ENCODE measurements around the gene NUMB. TPM values are rescaled to one million over a fixed set of nuclear protein-coding genes. Genes with fewer than 3 reads are reported as not detected.
"Not testable (repeated sequence)": the region's sequence is repeated elsewhere in the genome, so short reads cannot be mapped to it uniquely, and the experiment has no call there.

Gene NUMB
- total RNA-seq, 1 donor, result 52.3 TPM

DNA sequence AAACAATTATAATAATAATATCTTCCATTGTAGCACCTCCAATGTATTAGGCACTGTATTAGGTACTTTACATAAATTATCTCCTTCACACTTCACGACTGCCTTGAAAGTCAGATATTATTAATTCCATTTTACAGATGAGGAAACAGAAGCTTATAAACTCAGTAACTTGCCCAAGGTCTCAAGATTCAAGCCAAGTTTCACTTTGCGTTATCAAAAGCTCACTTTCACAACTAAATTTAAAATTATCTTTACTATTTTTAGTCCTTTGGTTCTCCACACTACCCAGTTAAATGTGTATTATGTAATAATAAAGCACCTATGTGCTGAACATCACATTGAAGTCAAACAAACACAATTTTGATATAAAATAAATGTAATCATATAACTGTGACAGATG, 55.8 kb downstream of the NUMB start:
- no peak for DNase-seq (ENCODE audit: low read depth)
- TF ChIP-seq, protein P1, sequence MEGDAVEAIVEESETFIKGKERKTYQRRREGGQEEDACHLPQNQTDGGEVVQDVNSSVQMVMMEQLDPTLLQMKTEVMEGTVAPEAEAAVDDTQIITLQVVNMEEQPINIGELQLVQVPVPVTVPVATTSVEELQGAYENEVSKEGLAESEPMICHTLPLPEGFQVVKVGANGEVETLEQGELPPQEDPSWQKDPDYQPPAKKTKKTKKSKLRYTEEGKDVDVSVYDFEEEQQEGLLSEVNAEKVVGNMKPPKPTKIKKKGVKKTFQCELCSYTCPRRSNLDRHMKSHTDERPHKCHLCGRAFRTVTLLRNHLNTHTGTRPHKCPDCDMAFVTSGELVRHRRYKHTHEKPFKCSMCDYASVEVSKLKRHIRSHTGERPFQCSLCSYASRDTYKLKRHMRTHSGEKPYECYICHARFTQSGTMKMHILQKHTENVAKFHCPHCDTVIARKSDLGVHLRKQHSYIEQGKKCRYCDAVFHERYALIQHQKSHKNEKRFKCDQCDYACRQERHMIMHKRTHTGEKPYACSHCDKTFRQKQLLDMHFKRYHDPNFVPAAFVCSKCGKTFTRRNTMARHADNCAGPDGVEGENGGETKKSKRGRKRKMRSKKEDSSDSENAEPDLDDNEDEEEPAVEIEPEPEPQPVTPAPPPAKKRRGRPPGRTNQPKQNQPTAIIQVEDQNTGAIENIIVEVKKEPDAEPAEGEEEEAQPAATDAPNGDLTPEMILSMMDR (IDR thresholded peaks at IDR 0.05; ENCODE audit: insufficient read depth, low read length), result no peak
- H3K4me3 ChIP-seq (ENCODE audit: low read depth, low read length), result no peak overlapping the region

DNA sequence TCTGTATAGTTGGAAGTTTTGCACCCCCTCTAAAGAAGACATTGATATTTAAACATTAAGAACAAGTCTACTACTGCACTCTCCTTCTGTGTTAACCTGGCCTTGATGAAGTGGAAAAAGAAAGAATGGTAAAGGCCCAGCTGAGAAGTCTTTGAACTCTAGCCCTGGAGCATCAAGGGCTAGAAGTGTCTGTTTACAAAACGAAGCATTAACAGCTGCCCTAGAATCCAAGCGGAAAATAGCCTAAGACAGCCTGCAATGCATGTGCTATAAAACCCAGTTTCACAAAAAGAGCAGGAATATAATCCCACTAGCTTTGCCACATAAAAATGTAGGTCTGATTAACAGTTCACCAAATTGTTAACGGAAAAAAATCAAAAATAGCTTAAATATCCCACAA, 60.5 kb downstream of the NUMB start:
- TF ChIP-seq, protein P1 (IDR thresholded peaks at IDR 0.05; ENCODE audit: insufficient read depth, low read length), result no peak

DNA sequence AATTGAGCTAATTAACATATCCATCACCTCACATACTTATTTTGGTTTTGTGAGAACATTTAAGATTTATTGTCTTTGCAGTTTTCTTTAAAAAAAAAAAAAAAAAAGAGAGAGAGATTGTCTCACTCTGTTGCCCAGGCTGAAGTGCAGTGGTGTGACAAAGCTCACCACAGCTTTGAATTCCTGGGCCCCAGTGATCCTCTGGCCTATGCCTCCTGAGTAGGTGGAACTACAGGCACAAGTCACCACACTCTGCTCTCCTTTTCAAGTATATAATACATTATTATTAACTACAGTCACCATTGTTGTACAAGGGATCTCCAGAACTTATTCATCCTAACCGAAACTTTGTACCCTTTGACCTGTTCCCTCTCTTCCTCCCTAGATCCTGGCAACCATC, 64.0 kb downstream of the NUMB start:
- DNase-seq (ENCODE audit: low read depth), result no peak
- H3K4me3 ChIP-seq (ENCODE audit: low read depth, low read length), result no peak overlapping the region
- TF ChIP-seq, protein P1 (IDR thresholded peaks at IDR 0.05; ENCODE audit: insufficient read depth, low read length), result no peak

More for the DNA sequence above, 60.5 kb downstream of the NUMB start:
- no peak for DNase-seq (ENCODE audit: low read depth)
- H3K4me3 ChIP-seq (ENCODE audit: low read depth, low read length), result no peak overlapping the region

DNA sequence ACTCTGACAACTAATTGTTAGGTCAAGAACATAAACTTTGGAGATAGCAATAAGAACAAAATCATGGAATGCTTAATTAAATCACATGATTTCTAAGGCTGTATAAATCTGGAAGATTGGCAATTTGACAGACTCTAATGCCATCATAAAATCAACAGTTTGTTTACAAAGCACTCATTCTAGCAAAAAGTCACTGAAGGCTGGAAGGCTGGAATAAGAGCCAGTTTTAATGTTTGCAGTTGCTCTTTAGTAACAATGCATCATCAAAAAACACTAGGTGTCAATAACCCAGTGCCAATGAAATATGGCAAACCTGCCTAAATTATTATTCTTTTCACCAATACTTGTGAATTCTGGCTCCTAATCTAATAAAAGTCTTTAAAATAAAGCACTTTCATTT, 65.0 kb downstream of the NUMB start:
- DNase-seq (ENCODE audit: low read depth), result no peak
- TF ChIP-seq, protein P1 (IDR thresholded peaks at IDR 0.05; ENCODE audit: insufficient read depth, low read length), result no peak
- H3K4me3 ChIP-seq (ENCODE audit: low read depth, low read length), result no peak overlapping the region

DNA sequence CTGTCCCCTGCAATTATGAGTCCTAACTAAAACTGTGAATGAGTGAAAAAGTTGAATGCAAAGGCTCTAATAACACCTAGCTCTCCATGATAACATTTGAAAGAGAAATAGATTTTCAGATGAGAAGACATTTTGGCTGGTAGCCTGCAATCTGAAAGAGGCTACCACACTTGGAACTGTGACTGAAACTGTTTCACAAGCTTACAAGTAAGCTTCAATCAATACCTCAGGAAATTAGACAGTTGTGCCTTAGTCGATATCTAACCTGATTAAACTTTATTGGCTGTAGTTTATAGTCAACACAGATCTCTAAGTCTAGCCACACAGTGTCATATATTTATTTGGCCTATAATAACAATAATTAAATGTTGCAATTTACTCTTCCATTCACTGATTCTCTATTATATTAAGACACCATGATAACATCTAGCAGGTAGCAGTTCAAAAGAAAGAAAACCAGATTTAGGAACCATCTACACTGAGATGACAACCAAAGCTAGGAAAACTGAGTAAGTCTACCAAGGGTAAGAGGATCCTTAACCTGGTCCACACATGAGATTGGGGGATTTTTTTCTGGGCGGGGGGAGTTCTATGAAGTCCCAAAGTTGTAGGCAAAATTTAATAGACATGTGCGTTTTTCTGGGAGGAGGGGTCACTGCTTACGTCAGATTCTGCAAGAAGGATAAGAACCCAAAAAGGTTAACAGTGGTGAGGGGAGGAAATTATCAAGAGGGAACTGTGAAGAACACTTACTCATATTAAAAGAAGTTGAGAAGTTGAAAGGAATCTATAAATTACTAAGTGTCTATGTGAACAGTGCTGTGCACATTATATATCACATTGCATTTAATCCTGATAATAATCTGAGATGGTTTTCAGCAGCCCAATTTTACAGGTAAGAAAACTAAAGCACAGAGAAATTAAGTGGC, 65.8 kb downstream of the NUMB start:
- no peak for DNase-seq (ENCODE audit: low read depth)
- TF ChIP-seq, protein P1 (IDR thresholded peaks at IDR 0.05; ENCODE audit: insufficient read depth, low read length), result no peak
- H3K4me3 ChIP-seq (ENCODE audit: low read depth, low read length), result no peak overlapping the region

DNA sequence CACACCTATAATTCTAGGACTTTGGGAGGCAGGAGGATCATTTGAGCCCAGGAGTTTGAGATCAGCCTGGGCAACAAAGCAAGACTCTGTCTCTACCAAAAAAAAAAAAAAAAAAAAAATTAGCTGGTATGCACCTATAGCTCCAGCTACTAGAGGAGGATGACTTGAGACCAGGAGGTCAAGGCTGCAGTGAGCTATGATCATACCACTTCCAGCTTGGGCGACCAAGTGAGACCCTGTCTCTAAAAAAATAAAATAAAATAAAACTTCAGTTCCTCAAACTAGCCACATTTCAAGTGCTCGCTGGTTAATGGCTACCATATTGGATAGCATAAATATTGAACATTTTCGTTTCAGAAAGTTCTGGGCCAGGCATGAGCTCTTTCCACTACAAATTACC, 70.5 kb downstream of the NUMB start:
- H3K4me3 ChIP-seq (ENCODE audit: low read depth, low read length); DNase-seq (ENCODE audit: low read depth): not testable (repeated sequence)

DNA sequence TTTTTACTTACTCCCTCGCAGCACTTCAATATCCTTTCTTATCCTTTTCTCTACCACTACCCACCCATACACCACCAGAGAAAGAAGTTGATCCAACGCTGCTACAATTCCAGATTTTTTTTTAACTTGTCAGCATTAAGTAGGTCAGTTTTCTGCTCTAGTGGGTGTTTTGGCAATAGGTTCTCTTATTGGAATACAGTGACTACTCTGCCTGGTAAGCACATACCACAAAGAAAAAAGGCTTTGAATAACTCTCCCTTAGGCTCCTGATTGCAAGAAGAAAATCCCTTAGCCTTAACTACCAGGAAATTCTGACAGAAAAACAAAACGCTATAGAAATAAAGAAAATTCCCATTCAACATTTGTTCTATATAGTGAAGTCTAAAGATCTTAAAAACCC, 72.0 kb downstream of the NUMB start:
- H3K4me3 ChIP-seq (ENCODE audit: low read depth, low read length), result no peak overlapping the region
- TF ChIP-seq, protein P1 (IDR thresholded peaks at IDR 0.05; ENCODE audit: insufficient read depth, low read length), result no peak
- DNase-seq (ENCODE audit: low read depth), result peak; percentile 15

DNA sequence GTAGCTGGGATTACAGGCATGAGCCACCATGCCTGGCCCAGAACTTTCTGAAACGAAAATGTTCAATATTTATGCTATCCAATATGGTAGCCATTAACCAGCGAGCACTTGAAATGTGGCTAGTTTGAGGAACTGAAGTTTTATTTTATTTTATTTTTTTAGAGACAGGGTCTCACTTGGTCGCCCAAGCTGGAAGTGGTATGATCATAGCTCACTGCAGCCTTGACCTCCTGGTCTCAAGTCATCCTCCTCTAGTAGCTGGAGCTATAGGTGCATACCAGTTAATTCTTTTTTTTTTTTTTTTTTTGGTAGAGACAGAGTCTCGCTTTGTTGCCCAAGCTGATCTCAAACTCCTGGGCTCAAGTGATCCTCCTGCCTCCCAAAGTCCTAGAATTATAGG, 73.3 kb downstream of the NUMB start:
- H3K4me3 ChIP-seq (ENCODE audit: low read depth, low read length); DNase-seq (ENCODE audit: low read depth): not testable (repeated sequence)

All from fibroblast of the aortic adventitia (primary cell).